VCaP (cell line): ENCODE results near the gene RETREG2.
A peak's percentile ranks its signal among the peaks of the same experiment; 100 is the strongest.

Experiments used
- H3K27ac ChIP-seq: fragments of 450-650 bp; 2 replicates; pipeline ENCODE4 v1.5.1; 2017
- TF ChIP-seq, protein P1 (sequence below): fragments of 450-650 bp; conservative IDR thresholded peaks from 2 replicates; pipeline ENCODE4 v1.5.1; 2017; ENCODE audit warnings: mild to moderate bottlenecking, moderate library complexity

RETREG2 gene

DNA sequence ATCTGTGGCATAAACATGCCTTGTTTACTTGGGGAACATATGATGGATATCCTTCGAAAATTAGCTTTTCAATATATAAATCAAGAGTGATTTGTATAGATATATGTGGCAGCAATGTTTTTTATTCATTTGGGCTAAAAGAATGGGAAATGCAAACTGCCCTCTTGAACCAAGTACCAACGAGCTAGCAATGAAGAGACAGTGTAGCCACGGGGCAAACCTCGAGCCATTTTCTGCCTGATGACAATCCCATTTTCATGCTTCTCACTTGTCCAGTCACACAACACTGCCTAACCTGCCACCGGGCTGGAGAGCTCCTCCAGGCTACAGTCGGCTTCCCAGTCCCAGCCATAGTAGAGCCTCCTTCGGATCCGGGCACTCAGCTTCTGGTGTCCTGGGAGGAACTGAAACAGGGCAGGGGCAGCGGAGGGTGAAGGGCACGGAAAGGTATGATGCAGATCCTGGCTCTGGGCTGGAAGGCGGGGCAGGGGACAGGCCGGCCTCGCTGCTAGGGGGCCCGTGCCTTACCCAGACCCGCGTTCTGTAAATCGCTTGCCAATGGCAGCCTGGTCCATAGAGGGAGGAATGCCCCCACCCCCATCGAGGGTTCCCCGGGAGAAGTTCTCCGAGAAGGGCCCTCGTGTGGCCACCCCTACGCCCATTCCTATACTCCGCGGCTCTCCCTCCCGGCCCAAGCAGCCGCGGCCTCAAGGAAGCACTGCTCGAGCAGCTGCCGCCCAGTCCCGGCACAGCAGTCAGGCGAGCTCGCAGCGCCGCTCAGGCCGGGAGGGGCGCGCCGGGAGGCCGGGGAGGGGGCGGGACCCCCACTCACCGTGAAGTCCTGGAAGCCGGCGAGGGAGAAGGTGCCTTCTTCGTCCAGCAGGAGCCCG lies 1.9 kb upstream of the RETREG2 start:
- TF ChIP-seq, protein P1, sequence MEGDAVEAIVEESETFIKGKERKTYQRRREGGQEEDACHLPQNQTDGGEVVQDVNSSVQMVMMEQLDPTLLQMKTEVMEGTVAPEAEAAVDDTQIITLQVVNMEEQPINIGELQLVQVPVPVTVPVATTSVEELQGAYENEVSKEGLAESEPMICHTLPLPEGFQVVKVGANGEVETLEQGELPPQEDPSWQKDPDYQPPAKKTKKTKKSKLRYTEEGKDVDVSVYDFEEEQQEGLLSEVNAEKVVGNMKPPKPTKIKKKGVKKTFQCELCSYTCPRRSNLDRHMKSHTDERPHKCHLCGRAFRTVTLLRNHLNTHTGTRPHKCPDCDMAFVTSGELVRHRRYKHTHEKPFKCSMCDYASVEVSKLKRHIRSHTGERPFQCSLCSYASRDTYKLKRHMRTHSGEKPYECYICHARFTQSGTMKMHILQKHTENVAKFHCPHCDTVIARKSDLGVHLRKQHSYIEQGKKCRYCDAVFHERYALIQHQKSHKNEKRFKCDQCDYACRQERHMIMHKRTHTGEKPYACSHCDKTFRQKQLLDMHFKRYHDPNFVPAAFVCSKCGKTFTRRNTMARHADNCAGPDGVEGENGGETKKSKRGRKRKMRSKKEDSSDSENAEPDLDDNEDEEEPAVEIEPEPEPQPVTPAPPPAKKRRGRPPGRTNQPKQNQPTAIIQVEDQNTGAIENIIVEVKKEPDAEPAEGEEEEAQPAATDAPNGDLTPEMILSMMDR: 0 out of 2 replicates have a peak, but pooled peaks have one; percentile 5

DNA sequence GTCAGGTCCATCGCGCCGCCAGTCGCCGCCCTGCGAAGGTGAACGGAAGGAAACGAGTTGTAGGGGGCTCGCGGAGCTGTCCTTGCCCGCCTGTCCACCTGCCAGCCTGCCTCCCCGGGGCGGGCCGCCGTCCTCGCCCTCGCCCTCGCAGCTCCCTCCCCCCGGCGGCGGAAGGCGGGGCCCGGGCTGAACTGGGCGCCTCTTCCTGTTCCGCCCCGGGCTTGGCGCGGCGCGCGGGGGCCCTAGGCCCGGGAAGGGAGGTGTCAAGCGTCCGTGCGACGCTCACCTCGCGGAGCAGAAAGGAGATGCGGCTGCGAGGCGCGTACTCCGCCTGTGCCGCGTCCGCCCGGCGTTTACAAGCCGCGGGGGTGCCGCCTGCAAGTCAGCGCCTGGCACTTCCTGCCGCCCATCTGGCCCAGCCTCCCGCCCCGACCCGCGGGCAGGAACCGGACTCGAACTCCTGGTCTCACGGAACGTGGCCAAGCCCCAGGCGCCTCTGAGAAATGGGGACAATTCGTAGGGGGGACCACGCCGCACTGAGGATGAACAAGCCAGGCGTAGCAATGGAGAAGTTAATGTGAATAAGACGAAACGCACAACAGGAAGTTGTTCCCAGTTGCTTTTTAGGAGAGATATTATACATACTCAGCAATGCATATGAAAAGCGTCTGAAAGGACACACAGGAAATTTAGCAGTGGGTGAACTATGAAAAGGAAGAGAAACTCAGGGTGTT lies 1.1 kb upstream of the RETREG2 start, which contains the start of gene CNPPD1:
CNPPD1 (minus strand) TSS at position 108 of the 734 bp plus-strand sequence; CDS start at position 11, 97 bp downstream.
- TF ChIP-seq, protein P1: 0 out of 2 replicates have a peak, but pooled peaks have one; percentile 3

More for the DNA sequence above, 1.9 kb upstream of the RETREG2 start:
- peak overlapping the region; percentile 98 for H3K27ac ChIP-seq

DNA sequence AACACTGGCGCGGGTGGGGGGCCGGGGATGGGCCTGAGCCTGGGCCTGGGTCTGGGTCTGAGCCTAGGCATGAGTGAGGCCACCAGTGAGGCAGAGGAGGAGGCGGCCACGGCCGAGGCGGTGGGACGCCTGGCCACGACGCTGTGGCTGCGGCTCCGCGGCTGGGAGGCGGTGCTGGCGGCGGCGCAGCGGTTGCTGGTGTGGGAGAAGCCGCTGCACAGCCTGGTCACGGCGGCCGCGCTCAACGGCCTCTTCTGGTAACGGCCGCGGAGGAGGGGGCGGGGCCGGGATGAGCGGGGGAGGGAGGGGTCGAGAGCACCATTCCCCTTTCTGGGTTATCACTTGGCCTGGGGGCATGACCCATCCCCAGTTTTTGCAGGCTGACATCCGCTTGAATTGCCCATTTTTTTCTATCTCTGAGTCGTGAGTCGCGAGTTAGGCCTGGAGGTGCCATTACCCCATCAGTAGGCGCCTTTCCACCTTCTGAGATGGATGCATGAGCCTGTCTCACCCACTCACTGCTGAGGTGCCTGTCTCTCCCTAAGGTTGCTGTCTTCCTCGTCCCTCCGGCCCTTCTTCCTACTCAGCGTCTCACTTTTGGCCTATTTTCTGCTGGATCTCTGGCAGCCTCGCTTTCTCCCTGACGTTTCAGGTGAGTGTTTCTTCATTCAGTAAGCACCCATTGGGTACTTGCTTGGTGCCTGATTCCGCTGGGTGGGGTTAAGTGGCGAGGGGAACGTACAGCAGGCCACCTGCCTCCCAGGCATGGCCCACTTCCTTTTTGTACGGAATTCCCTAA lies 501 bp downstream of the RETREG2 start:
- TF ChIP-seq, protein P1: no peak
- H3K27ac ChIP-seq: peak overlapping the region; percentile 98

More for the DNA sequence above, 1.1 kb upstream of the RETREG2 start, which contains the start of gene CNPPD1:
- peak within 1 kb of the TSS; percentile 98 for H3K27ac ChIP-seq

DNA sequence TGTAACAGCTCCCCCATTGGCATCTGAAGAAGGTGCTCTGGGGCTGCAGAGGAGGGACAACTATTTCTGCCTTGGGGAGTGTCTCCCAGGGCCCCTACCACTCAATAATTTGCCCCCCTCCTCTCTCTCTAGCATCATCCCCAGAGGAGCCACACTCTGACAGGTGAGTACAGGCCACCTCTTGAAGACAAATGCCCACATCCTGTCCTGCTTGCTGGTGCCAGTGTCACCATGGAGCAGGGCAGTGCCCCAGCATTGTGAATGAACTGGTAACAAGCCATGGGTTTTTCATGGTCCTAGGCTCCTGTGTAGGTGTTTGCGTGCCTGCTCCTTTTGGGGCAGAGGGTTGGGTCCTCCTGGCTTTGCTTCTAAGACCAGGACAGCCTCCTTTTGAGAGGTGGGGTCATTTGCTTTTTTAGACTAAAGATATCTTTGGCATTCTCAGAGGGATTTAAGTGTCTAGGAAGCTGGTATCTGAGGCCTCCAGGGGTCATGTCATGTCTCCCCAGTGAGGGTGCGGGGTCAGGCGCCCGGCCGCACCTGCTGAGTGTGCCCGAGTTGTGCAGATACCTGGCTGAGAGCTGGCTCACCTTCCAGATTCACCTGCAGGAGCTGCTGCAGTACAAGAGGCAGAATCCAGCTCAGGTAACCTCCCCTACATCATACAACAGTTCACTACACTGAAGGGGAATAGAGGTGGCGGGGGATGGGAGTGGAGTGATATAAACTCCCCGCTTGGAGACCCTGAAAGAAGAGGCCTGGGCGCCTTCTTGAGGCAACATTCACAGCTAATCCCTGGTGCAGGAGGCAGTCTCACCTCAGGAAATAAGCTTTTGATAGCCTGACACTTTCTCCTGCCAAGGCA lies 1.8 kb downstream of the RETREG2 start:
- TF ChIP-seq, protein P1: no peak

DNA sequence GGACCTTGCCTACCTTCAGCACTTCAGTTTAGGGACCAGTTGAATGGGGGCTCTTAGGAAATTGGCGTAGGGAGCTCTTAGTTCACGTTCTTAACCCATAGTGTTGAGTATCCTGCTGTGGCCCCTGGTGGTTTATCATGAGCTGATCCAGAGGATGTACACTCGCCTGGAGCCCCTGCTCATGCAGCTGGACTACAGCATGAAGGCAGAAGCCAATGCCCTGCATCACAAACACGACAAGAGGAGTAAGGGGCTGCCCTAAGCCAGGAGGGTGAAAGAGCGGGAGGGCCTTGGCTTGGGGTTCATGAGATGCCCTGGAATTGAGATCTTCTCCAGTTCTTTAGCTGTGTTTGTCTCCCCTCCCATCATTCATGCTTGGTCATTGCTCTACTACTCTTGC lies 2.9 kb downstream of the RETREG2 start:
- TF ChIP-seq, protein P1: no peak
- H3K27ac ChIP-seq: no peak overlapping the region

More for the DNA sequence above, 1.8 kb downstream of the RETREG2 start:
- no peak overlapping the region for H3K27ac ChIP-seq

DNA sequence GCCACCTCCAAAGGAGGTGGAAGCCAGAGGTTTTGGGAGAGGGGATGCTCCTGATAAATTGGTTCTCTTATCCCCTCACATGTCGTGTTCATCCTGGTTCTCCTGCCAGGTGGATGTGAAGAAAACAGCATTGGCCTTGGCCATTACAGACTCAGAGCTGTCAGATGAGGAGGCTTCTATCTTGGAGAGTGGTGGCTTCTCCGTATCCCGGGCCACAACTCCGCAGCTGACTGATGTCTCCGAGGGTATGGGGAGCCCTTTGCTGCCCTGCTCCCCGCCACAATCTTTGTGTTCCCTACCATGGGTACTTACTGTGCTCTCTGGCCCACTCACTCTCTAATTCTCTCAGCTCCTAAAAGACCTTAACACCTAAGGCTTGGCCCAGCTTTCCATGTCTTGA lies 3.5 kb downstream of the RETREG2 start:
- TF ChIP-seq, protein P1: no peak
- H3K27ac ChIP-seq: no peak overlapping the region
